Activated T-helper 1 cell treated with anti-CD3 and anti-CD28 coated beads, Interleukin-12 subunit alpha, Interleukin-12 subunit beta, Interleukin-2, Interleukin-4 antibody, amounts not matched to agents 30 ng/mL and 10 ng/mL and 1 ng/mL, durations not matched to agents 14 hours and 24 hours and 36 hours (primary cell): ENCODE results near the gene CDC20. TPM values are rescaled to one million over a fixed set of nuclear protein-coding genes. Genes with fewer than 3 reads are reported as not detected.

Experiments
- DNase-seq: peaks from one replicate; pipeline ENCODE4 v3.0.0; 2021; ENCODE audit warnings: low spot score
- H3K27ac Mint-ChIP-seq: one replicate; pipeline ENCODE4 v1.8.0; 2021; ENCODE audit warnings: mild to moderate bottlenecking, mixed read lengths
- H3K27me3 Mint-ChIP-seq: one replicate; pipeline ENCODE4 v1.8.0; 2022; ENCODE audit warnings: mild to moderate bottlenecking, moderate library complexity, mixed read lengths; ENCODE audit not compliant: insufficient read depth
- H3K36me3 Mint-ChIP-seq: one replicate; pipeline ENCODE4 v1.8.0; 2021; ENCODE audit warnings: low read depth, mixed read lengths
- H3K4me1 Mint-ChIP-seq: one replicate; pipeline ENCODE4 v1.8.0; 2021; ENCODE audit warnings: low read depth, mixed read lengths
- H3K4me3 Mint-ChIP-seq: one replicate; pipeline ENCODE4 v1.8.0; 2021; ENCODE audit warnings: mild to moderate bottlenecking, moderate library complexity, mixed read lengths
- H3K9me3 Mint-ChIP-seq: one replicate; pipeline ENCODE4 v1.8.0; 2021; ENCODE audit warnings: mixed read lengths
- intact Hi-C: fragments of 100-400 bp; cut with micrococcal nuclease; formaldehyde crosslinking; loops from one replicate; pipeline ENCODE4 v1.15.1; 2024
- total RNA-seq: library from RNA; stranded (reverse); gene quantifications from 2 replicates; pipeline ENCODE4 v1.2.3, GENCODE V29; 2022

CDC20 gene
- total RNA-seq, 1 donor from 2014 or later = 91.8 TPM

DNA sequence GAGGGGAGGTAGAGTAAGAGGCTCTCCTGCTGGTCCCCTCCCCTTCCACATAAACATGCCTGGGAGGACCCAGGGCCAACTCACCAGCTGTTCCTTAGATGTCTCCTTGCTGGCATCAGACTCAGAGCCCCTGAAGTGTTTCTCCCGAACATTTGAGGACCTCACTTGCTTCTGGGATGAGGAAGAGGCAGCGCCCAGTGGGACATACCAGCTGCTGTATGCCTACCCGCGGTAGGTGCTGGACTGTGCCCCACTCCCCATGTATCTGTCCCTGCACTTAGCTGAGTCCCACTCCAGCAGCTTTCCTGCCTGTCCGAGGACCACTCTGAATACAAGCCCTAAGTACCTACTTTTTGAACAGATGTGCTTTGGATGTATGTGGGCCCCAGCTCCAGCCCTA, 20.8 kb upstream of the CDC20 start:
- DNase-seq = no peak
- H3K9me3 Mint-ChIP-seq = no peaks in the 10 kb centered on the region

DNA sequence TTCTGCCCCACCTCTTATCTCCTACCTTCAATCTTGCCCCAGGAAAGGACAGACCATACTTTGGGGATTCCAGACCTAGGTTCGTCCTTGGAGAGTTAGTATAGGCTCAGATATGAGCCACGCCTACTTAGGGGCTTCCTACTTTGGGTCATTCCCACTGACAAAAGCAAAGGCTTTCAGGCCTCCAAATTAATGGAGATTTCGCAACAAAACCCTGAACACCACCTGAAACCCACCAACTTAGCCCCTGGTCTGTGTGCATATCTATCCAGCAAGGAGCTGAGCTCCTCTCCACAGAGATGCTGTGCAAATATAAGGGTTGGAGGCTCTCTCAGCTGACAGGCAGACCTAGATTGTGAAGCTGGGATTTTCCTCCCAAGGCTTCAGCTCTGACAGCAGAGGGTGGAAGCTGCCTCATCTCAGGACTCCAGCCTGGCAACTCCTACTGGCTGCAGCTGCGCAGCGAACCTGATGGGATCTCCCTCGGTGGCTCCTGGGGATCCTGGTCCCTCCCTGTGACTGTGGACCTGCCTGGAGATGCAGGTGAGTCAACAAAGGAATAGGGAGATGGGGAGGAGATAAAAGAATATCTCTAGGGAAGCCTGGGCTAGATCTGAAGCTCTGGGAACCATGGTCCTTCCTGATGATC, 19.1 kb upstream of the CDC20 start:
- H3K27ac Mint-ChIP-seq = no peak overlapping the region
- intact Hi-C loops = no loop called here

More for the DNA sequence above, 20.8 kb upstream of the CDC20 start:
- intact Hi-C loops = no loop called here
- Mint-ChIP-seq H3K4me1 (no peaks in the 10 kb centered on the region), H3K27me3 (peaks cover 6% of the 10 kb centered on the region), H3K27ac (no peak overlapping the region), H3K4me3 (no peak overlapping the region), H3K36me3 (no peaks in the 10 kb centered on the region)

DNA sequence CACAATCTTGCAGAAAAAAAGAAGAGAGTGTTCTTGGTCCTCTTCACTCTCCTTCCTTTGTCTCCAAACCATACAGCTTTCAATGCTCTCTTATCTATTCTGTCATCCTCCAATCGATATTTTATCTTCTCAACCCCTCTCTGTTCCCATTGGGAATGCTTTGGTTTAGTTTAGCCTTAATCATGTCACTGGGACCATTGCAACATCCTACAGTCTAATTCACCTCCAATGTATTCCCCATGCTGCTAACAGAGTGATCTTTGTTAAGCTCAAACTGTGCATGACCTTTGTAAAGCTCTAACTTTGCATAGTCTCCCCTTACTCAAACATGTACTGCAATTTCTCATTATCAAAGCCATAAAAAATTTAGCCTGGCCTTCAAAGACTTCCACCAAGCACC, 18.2 kb upstream of the CDC20 start:
- no peak overlapping the region for H3K4me3 Mint-ChIP-seq

More for the DNA sequence above, 19.1 kb upstream of the CDC20 start:
- Mint-ChIP-seq H3K4me1 (peaks cover 5% of the 10 kb centered on the region), H3K4me3 (no peak overlapping the region), H3K36me3 (peaks cover 2% of the 10 kb centered on the region), H3K9me3 (no peaks in the 10 kb centered on the region), H3K27me3 (peaks cover 6% of the 10 kb centered on the region)
- DNase-seq = no peak

DNA sequence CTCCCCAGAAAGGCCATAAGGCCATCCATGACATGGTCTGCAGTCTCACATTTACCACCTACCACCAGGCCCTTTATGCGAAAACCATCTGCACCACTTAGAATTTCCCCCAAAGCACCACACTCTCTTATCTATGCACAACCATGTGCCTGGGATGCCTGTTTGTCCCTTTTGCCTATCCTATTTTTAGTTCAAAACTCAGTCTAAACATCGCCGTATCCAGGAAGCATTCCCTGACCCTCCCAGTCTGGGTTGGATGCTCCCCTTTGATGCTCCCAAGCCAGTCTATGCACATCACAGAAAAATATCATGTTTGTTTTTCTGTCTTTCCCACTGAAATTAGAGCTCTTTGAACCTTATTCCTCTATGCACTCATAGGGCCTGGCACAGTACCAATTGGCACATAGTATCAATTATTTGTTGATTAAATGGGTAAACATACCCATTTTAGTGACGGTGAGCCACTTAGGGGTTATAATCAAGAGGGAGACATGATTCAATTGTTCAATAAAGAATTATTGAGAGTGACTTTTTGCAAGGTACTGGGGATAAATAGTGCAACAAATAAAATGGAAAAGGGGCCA, 14.4 kb upstream of the CDC20 start:
- Mint-ChIP-seq H3K4me1 (peaks cover 18% of the 10 kb centered on the region), H3K4me3 (no peak overlapping the region), H3K9me3 (no peaks in the 10 kb centered on the region), H3K27ac (no peak overlapping the region), H3K36me3 (peaks cover 2% of the 10 kb centered on the region), H3K27me3 (peaks cover 8% of the 10 kb centered on the region)
- no peak for DNase-seq
- intact Hi-C loops = no loop called here

More for the DNA sequence above, 18.2 kb upstream of the CDC20 start:
- H3K27ac Mint-ChIP-seq = no peak overlapping the region
- DNase-seq = no peak
- H3K36me3 Mint-ChIP-seq = peaks cover 2% of the 10 kb centered on the region
- no peaks in the 10 kb centered on the region for H3K9me3 Mint-ChIP-seq
- H3K27me3 Mint-ChIP-seq = peaks cover 7% of the 10 kb centered on the region
- H3K4me1 Mint-ChIP-seq = peaks cover 10% of the 10 kb centered on the region
- intact Hi-C loops = no loop called here

DNA sequence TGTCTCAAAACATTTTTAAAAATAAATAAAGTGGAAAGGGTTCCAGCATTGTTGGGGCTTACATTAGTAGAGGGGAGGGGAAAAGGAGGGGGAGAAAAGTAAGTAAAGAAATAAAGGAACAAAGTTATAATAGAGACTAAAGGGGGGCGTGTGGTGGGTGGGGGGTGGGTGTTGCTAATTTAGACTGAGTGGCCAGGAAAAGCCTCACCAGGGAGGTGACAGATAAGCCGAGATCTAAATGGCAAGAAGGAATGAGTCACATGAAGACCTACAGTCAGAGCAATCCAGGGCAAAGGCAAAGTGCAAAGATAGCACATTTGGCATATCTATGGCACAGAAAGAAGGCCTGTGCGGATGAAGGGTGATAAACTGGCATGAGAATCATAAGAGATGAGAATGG, 13.7 kb upstream of the CDC20 start:
- Mint-ChIP-seq H3K4me1 (peaks cover 25% of the 10 kb centered on the region), H3K27me3 (peaks cover 8% of the 10 kb centered on the region), H3K9me3 (no peaks in the 10 kb centered on the region), H3K27ac (no peak overlapping the region), H3K4me3 (no peak overlapping the region), H3K36me3 (peaks cover 2% of the 10 kb centered on the region)
- intact Hi-C loops = no loop called here
- no peak for DNase-seq

DNA sequence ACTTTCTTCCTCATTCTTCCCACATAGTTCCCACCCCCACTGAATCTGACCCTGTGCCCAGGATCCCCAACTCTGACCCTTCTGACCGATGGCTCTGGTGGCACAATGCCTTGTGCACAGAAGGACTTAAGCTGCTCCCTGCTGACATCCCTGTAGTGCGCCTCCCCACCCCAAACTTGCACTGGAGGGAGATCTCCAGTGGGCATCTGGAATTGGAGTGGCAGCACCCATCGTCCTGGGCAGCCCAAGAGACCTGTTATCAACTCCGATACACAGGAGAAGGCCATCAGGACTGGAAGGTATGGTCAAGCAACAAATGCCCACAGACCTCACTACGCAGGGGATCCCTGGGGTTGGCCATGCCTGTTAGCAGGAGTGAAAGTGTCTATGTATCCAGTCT, 12.1 kb upstream of the CDC20 start:
- H3K9me3 Mint-ChIP-seq = no peaks in the 10 kb centered on the region
- no peak overlapping the region for H3K4me3 Mint-ChIP-seq
- H3K36me3 Mint-ChIP-seq = peaks cover 2% of the 10 kb centered on the region
- H3K27me3 Mint-ChIP-seq = peaks cover 6% of the 10 kb centered on the region
- intact Hi-C loops = no loop called here
- H3K4me1 Mint-ChIP-seq = peaks cover 25% of the 10 kb centered on the region
- no peak for DNase-seq
- H3K27ac Mint-ChIP-seq = no peak overlapping the region

DNA sequence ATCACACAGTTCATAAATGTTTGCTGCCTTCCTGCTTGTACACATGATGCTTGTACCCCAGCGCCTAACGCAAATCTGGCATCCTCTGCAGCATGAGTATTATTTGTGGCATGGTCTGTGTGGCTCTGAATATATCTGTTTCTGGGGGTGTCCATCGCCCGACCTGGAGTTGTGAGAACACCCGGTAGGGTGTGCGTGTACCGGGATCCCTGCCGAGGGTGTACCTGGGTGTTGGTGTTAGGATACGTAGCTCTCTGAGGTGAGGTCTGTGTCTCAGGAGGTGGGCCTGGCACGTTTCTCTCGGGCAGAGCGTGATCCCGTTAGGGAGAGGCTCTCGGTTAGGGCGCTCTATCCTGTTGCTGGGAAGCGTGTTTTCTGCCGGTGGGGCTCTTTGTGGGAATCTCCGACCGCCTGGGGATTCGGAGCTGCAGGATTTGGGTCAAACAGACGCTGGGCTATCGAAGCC, 10.4 kb upstream of the CDC20 start:
- intact Hi-C loops = no loop called here
- Mint-ChIP-seq H3K4me1 (peaks cover 32% of the 10 kb centered on the region), H3K4me3 (peak overlapping the region; percentile 25), H3K9me3 (no peaks in the 10 kb centered on the region), H3K27me3 (peaks cover 6% of the 10 kb centered on the region), H3K27ac (no peak overlapping the region), H3K36me3 (peaks cover 2% of the 10 kb centered on the region)
- no peak for DNase-seq

DNA sequence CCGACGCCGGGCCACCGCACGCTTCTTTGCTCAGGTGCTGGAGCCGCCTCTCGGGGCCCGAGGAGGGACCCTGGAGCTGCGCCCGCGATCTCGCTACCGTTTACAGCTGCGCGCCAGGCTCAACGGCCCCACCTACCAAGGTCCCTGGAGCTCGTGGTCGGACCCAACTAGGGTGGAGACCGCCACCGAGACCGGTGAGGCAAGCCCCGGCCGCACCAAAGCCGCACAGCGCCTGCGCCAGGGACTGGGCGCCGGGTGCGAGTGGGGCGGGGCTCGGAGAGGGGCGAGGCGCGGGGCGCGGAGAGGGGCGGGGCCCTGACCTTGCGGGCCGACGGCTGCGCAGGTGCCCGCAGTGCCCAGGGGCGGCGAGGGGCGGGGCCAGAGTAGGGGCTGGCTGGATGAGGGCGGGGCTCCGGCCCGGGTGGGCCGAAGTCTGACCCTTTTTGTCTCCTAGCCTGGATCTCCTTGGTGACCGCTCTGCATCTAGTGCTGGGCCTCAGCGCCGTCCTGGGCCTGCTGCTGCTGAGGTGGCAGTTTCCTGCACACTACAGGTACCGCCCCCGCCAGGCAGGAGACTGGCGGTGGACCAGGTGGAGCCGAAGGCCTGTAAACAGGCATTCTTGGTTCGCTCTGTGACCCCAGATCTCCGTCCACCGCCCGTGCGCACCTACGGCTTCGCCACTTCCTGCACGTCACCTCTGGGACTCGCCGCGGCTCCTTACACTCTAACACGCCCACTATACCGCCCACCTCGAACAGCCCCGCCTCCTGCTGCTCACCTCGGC, 9.8 kb upstream of the CDC20 start:
- H3K9me3 Mint-ChIP-seq = no peaks in the 10 kb centered on the region
- DNase-seq = peak; percentile 48
- intact Hi-C loops = loop anchor here (1.0 kb wide), 1 partner anchor 9 kb away; the partner anchor contains the start of gene CDC20
- H3K27ac Mint-ChIP-seq = peak overlapping the region; percentile 80
- peak overlapping the region; percentile 62 for H3K4me3 Mint-ChIP-seq
- no peaks in the 10 kb centered on the region for H3K36me3 Mint-ChIP-seq
- H3K27me3 Mint-ChIP-seq = peaks cover 6% of the 10 kb centered on the region
- peaks cover 29% of the 10 kb centered on the region for H3K4me1 Mint-ChIP-seq

DNA sequence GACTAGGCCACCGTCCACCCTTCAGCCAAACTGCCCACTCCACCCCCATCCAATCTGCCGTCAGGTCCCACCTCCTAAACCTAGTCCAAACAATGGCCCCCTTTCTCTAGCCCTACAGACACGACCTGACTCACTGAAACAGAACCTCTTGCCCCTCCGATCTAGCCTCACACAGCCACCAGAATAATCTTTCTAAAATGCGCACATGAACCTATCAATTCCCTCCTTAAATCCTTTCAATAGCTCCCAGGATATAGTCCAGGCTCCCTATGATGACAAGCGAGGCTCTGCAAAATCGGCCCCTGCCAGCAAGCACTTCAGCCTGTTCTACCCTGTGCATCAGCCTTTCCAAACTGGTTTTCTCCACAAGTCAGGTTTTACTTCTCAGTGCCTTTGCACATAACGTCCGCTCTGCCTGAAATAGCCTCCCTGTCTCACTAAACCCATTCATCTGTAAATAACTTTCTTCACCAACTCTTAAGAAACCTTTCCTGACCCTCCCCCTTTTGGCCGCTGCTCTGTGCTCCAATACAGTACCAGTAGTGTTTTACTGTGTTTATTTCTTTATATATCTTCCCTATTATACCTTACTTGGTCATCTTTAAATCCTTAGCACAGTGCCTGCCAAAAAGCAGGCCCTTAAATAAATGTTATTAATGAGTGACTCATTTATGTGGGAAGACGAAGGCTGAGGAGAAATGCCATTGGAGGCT, 9.0 kb upstream of the CDC20 start:
- Mint-ChIP-seq H3K9me3 (no peaks in the 10 kb centered on the region), H3K4me3 (peak overlapping the region; percentile 62), H3K36me3 (peaks cover 3% of the 10 kb centered on the region), H3K27ac (peak overlapping the region; percentile 80), H3K27me3 (peaks cover 6% of the 10 kb centered on the region), H3K4me1 (peaks cover 27% of the 10 kb centered on the region)
- intact Hi-C loops = loop anchor here (1.0 kb wide), 1 partner anchor 9 kb away; the partner anchor contains the start of gene CDC20
- DNase-seq = no peak

DNA sequence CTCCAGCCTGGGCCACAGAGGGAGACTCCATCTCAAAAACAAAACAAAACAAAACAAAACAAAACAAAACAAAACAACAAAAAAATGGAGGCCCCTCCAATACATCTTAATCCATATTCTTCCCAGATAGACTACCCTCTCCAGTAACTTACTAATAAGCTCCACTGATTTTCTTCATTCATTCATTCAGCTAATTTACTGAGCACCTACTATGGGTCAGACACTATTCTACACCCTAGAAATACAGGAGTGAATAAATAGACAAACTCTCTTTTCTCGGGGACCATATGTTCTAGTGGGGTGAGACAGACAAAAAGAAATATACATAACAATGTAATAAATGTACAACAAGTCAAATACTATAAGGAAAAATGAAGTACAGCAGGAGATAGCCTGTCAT, 7.8 kb upstream of the CDC20 start:
- H3K4me3 Mint-ChIP-seq = no peak overlapping the region
- intact Hi-C loops = no loop called here
- H3K9me3 Mint-ChIP-seq = no peaks in the 10 kb centered on the region
- peaks cover 18% of the 10 kb centered on the region for H3K4me1 Mint-ChIP-seq
- no peak for DNase-seq
- peaks cover 3% of the 10 kb centered on the region for H3K27me3 Mint-ChIP-seq
- peaks cover 6% of the 10 kb centered on the region for H3K36me3 Mint-ChIP-seq
- no peak overlapping the region for H3K27ac Mint-ChIP-seq

DNA sequence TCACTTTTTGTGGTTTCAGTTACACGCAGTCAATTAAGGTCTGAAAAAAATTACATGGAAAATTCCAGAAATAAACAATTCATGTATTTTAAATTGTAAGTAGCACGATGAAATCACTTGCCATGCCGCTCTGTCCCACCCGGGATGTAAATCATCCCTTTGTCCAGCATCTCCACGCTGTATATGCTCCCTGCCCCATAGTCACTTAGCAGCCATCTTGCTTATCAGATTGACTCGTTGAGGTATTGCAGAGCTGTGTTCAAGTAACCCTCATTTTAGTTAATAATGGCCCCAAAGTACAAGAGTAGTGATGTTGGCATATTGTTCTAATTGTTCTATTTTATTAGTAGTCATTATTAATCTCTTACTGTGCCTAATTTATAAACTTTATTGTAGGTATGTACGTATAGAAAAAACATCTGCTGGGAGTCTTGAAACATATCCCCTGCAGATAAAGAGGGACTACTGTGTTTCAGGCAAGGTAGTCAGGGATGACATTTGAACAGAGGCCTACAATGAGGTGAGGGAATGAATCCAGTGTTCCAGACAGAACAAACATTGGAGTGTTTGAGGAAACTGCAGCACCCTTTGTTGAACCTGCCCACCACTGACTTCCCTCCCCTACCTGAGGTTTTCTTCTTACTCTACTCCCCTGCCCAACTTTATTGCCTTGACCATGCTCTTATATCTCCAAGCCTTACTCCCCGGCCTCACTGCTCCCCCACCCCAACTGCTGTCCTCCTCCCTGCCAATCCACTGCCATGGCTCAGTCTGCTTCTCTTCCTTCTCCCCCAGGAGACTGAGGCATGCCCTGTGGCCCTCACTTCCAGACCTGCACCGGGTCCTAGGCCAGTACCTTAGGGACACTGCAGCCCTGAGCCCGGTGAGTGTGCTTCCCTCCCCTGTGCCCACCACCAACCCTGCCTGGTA, 7.1 kb upstream of the CDC20 start:
- Mint-ChIP-seq H3K27ac (no peak overlapping the region), H3K27me3 (no peaks in the 10 kb centered on the region), H3K36me3 (peaks cover 7% of the 10 kb centered on the region), H3K4me3 (no peak overlapping the region), H3K9me3 (no peaks in the 10 kb centered on the region), H3K4me1 (peaks cover 17% of the 10 kb centered on the region)
- intact Hi-C loops = no loop called here
- DNase-seq = no peak

DNA sequence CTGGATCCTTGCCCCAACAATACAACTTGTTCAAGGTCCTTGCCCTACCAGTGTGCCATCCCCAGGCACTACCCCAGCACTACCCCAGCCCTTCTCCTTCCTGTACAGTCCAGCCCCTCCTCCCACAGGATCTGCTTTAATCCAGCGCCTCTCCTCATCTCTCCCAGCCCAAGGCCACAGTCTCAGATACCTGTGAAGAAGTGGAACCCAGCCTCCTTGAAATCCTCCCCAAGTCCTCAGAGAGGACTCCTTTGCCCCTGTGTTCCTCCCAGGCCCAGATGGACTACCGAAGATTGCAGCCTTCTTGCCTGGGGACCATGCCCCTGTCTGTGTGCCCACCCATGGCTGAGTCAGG, 6.5 kb upstream of the CDC20 start:
- intact Hi-C loops = no loop called here
- DNase-seq = no peak
- H3K4me1 Mint-ChIP-seq = peaks cover 17% of the 10 kb centered on the region
- no peaks in the 10 kb centered on the region for H3K9me3 Mint-ChIP-seq
- H3K27me3 Mint-ChIP-seq = no peaks in the 10 kb centered on the region
- H3K36me3 Mint-ChIP-seq = peaks cover 10% of the 10 kb centered on the region
- H3K4me3 Mint-ChIP-seq = no peak overlapping the region
- no peak overlapping the region for H3K27ac Mint-ChIP-seq
